NCI-H82 treated with DMSO at 0.1 percent for 48 hours (cell line): Measurements from ENCODE around the gene KCTD15.

Experiments used
- DNase-seq: peaks from one replicate; lab custom pipeline; 2025; ENCODE audit not compliant: unreplicated experiment; lab: John Stamatoyannopoulos, UW

Gene KCTD15

GRCh38 chr19:33796164-33796875, at the start of gene KCTD15:
Gene KCTD15 (plus strand): TSS chr19:33796870. CDS start chr19:33800455, 3,585 bp downstream.
- no peak for DNase-seq

GRCh38 chr19:33747273-33747672, 49.4 kb upstream of the KCTD15 start:
- no peak for DNase-seq

- DNase-seq = no peak
These were observed 48.4 kb upstream of the KCTD15 start for GRCh38 chr19:33748231-33748630.

GRCh38 chr19:33749016-33749415, 47.7 kb upstream of the KCTD15 start:
- no peak for DNase-seq

- DNase-seq = no peak
These were observed 47.0 kb upstream of the KCTD15 start for GRCh38 chr19:33749619-33750175.

- no peak for DNase-seq
These were observed 45.9 kb upstream of the KCTD15 start for GRCh38 chr19:33750587-33751435.

GRCh38 chr19:33751436-33751770, 45.3 kb upstream of the KCTD15 start:
- DNase-seq = no peak

GRCh38 chr19:33752018-33752800, 44.5 kb upstream of the KCTD15 start:
- no peak for DNase-seq

GRCh38 chr19:33752945-33753344, 43.7 kb upstream of the KCTD15 start:
- DNase-seq = no peak

GRCh38 chr19:33754361-33754760, 42.3 kb upstream of the KCTD15 start:
- no peak for DNase-seq

GRCh38 chr19:33755099-33756035, 41.3 kb upstream of the KCTD15 start:
- DNase-seq = no peak

- no peak for DNase-seq
These were observed 40.5 kb upstream of the KCTD15 start for GRCh38 chr19:33756177-33756576.

GRCh38 chr19:33758541-33759013, 38.1 kb upstream of the KCTD15 start:
- no peak for DNase-seq

GRCh38 chr19:33759356-33759755, 37.3 kb upstream of the KCTD15 start:
- DNase-seq = no peak

- DNase-seq = no peak
These were observed 32.9 kb upstream of the KCTD15 start for GRCh38 chr19:33763633-33764371.

GRCh38 chr19:33766623-33767022, 30.0 kb upstream of the KCTD15 start:
- DNase-seq = no peak

GRCh38 chr19:33767898-33768413, 28.7 kb upstream of the KCTD15 start:
- no peak for DNase-seq

- no peak for DNase-seq
These were observed 27.5 kb upstream of the KCTD15 start for GRCh38 chr19:33769208-33769607.

GRCh38 chr19:33770107-33770506, 26.6 kb upstream of the KCTD15 start:
- no peak for DNase-seq
